Neural progenitor cell (in vitro differentiated cells): ENCODE measurements around the gene TENM3. TPM values are rescaled to one million over a fixed set of nuclear protein-coding genes. Genes with fewer than 3 reads are reported as not detected.
A peak's percentile ranks its signal among the peaks of the same experiment; 100 is the strongest.

Experiments used
- DNase-seq: peaks from one replicate; pipeline ENCODE4 v3.0.0-alpha.2; 2016; ENCODE audit warnings: low spot score
- H2AFZ ChIP-seq: fragments of 200-600 bp; sonication (generic); replicated peaks from 2 replicates; pipeline ENCODE4 v1.6.1; 2016; ENCODE audit warnings: antibody characterized with exemption
- H3F3A ChIP-seq: fragments of 200-600 bp; sonication (generic); 2 replicates; pipeline ENCODE4 v1.6.1; 2016; ENCODE audit warnings: antibody characterized with exemption, low read depth
- H3K27ac ChIP-seq: fragments of 200-600 bp; sonication (generic); 2 replicates; pipeline ENCODE4 v1.5.1; 2016; ENCODE audit warnings: mild to moderate bottlenecking
- H3K27me3 ChIP-seq: fragments of 200-600 bp; sonication (generic); 2 replicates; pipeline ENCODE4 v1.6.1; 2016; ENCODE audit warnings: mild to moderate bottlenecking, moderate library complexity
- H3K36me3 ChIP-seq: fragments of 200-600 bp; sonication (generic); 2 replicates; pipeline ENCODE4 v1.5.1; 2016
- H3K4me1 ChIP-seq: fragments of 200-600 bp; sonication (generic); 2 replicates; pipeline ENCODE4 v1.6.1; 2016; ENCODE audit warnings: mixed run types
- H3K4me2 ChIP-seq: fragments of 200-600 bp; sonication (generic); 2 replicates; pipeline ENCODE4 v1.6.1; 2016
- H3K4me3 ChIP-seq: fragments of 200-600 bp; sonication (generic); 2 replicates; pipeline ENCODE4 v1.5.1; 2016
- H3K79me2 ChIP-seq: fragments of 200-600 bp; sonication (generic); 2 replicates; pipeline ENCODE4 v1.6.1; 2016; ENCODE audit warnings: low read depth
- H3K9ac ChIP-seq: fragments of 200-600 bp; sonication (generic); 2 replicates; pipeline ENCODE4 v1.6.1; 2016
- H3K9me3 ChIP-seq: fragments of 200-600 bp; sonication (generic); 2 replicates; pipeline ENCODE4 v1.5.1; 2016; ENCODE audit warnings: low read depth
- H4K20me1 ChIP-seq: fragments of 200-600 bp; sonication (generic); 2 replicates; pipeline ENCODE4 v1.6.1; 2016; ENCODE audit warnings: low read depth
- H3K27ac Mint-ChIP-seq: 3 replicates; pipeline ENCODE4 v1.8.0; 2021; ENCODE audit warnings: mixed read lengths
- H3K27me3 Mint-ChIP-seq: 2 replicates; pipeline ENCODE4 v1.8.0; 2022; ENCODE audit warnings: low read depth, mild to moderate bottlenecking, inconsistent platforms, moderate library complexity, mixed read lengths; ENCODE audit not compliant: insufficient read depth
- H3K36me3 Mint-ChIP-seq: 3 replicates; pipeline ENCODE4 v1.8.0; 2021; ENCODE audit warnings: mixed read lengths
- H3K4me1 Mint-ChIP-seq: 3 replicates; pipeline ENCODE4 v1.8.0; 2021; ENCODE audit warnings: mixed read lengths
- H3K4me3 Mint-ChIP-seq: 3 replicates; pipeline ENCODE4 v1.8.0; 2021; ENCODE audit warnings: mild to moderate bottlenecking, moderate library complexity, mixed read lengths
- H3K9me3 Mint-ChIP-seq: 3 replicates; pipeline ENCODE4 v1.8.0; 2020; ENCODE audit warnings: mixed read lengths
- EZH2 ChIP-seq: fragments of 200-600 bp; sonication (generic); IDR thresholded peaks from 2 replicates; pipeline ENCODE4 v1.6.1; 2017; ENCODE audit warnings: antibody characterized with exemption, mild to moderate bottlenecking, moderate library complexity
- EZH2phosphoT487 ChIP-seq: fragments of 200-600 bp; sonication (generic); IDR thresholded peaks from 2 replicates; pipeline ENCODE4 v1.6.1; 2017; ENCODE audit warnings: antibody characterized with exemption
- total RNA-seq: library from RNA; depleted of rRNA; stranded (reverse); fragments of >200 nt; gene quantifications from 2 replicates; pipeline ENCODE4 v1.2.3, GENCODE V29; 2015; ENCODE audit warnings: low replicate concordance
- TF ChIP-seq, protein P1 (sequence below): fragments of 200-600 bp; sonication (generic); IDR thresholded peaks from 2 replicates; pipeline ENCODE4 v1.5.1; 2017; ENCODE audit warnings: antibody characterized with exemption, mild to moderate bottlenecking

Gene TENM3
- total RNA-seq, 1 donor from 2014 or later: 78.7 TPM

DNA sequence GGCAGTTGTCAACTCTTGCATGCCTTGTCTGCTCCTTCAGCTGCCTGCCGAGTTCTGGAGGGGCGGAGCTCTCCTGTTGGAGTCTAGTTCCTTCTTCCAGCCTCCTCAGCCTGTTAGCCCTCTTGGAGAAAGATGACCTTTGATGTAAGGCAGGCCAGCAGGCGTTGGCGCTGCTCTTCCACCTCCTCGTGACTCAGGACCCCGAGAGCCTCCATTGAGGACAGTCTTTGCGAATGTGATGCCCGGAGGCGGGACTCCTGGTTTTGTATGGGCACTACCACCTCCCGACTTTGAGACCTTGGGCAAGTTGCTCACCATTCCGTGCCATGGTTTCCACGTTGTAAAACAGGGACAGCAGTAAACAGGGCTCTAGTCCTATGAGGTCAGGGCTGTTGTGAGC is 108.3 kb downstream of the TENM3 start:
- Mint-ChIP-seq H3K4me3 (no peak overlapping the region), H3K27me3 (peaks cover 4% of the 10 kb centered on the region), H3K27ac (peak overlapping the region; percentile 24), H3K9me3 (peaks cover 5% of the 10 kb centered on the region), H3K36me3 (peaks cover 41% of the 10 kb centered on the region), H3K4me1 (peaks cover 16% of the 10 kb centered on the region)
- peaks cover 12% of the 10 kb centered on the region for H3K4me1 ChIP-seq
- H3K4me3 ChIP-seq: no peak overlapping the region
- no peaks in the 10 kb centered on the region for H4K20me1 ChIP-seq
- H3K79me2 ChIP-seq: no peaks in the 10 kb centered on the region
- DNase-seq: peak; percentile 22
- no peak overlapping the region for H2AFZ ChIP-seq
- no peak overlapping the region for H3K27ac ChIP-seq
- H3K9ac ChIP-seq: no peak overlapping the region
- no peaks in the 10 kb centered on the region for H3F3A ChIP-seq
- no peaks in the 10 kb centered on the region for H3K36me3 ChIP-seq
- no peak for TF ChIP-seq EZH2phosphoT487
- no peak overlapping the region for H3K4me2 ChIP-seq
- H3K9me3 ChIP-seq: no peaks in the 10 kb centered on the region
- H3K27me3 ChIP-seq: no peaks in the 10 kb centered on the region

- H3K79me2 ChIP-seq: no peaks in the 10 kb centered on the region
- TF ChIP-seq, protein P1, sequence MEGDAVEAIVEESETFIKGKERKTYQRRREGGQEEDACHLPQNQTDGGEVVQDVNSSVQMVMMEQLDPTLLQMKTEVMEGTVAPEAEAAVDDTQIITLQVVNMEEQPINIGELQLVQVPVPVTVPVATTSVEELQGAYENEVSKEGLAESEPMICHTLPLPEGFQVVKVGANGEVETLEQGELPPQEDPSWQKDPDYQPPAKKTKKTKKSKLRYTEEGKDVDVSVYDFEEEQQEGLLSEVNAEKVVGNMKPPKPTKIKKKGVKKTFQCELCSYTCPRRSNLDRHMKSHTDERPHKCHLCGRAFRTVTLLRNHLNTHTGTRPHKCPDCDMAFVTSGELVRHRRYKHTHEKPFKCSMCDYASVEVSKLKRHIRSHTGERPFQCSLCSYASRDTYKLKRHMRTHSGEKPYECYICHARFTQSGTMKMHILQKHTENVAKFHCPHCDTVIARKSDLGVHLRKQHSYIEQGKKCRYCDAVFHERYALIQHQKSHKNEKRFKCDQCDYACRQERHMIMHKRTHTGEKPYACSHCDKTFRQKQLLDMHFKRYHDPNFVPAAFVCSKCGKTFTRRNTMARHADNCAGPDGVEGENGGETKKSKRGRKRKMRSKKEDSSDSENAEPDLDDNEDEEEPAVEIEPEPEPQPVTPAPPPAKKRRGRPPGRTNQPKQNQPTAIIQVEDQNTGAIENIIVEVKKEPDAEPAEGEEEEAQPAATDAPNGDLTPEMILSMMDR: no peak
- TF ChIP-seq EZH2phosphoT487 (no peak), EZH2 (no peak)
- H3K4me3 ChIP-seq: no peak overlapping the region
- H3K9ac ChIP-seq: no peak overlapping the region
- no peak overlapping the region for H3K27ac ChIP-seq
- H4K20me1 ChIP-seq: no peaks in the 10 kb centered on the region
- Mint-ChIP-seq H3K4me1 (peaks cover 8% of the 10 kb centered on the region), H3K27me3 (peaks cover 4% of the 10 kb centered on the region), H3K36me3 (peaks cover 33% of the 10 kb centered on the region), H3K9me3 (peaks cover 5% of the 10 kb centered on the region), H3K27ac (no peak overlapping the region), H3K4me3 (no peak overlapping the region)
- H3K4me2 ChIP-seq: no peak overlapping the region
- no peaks in the 10 kb centered on the region for H3F3A ChIP-seq
- H3K36me3 ChIP-seq: no peaks in the 10 kb centered on the region
- peaks cover 4% of the 10 kb centered on the region for H3K4me1 ChIP-seq
- DNase-seq: no peak
- no peak overlapping the region for H2AFZ ChIP-seq
- H3K27me3 ChIP-seq: no peaks in the 10 kb centered on the region
- H3K9me3 ChIP-seq: no peaks in the 10 kb centered on the region
Measured at GRCh38 chr4:182354106-182354505, 110.9 kb downstream of the TENM3 start.

- DNase-seq: no peak
- Histone ChIP-seq H3K79me2 (no peaks in the 10 kb centered on the region), H3K4me1 (peaks cover 4% of the 10 kb centered on the region), H4K20me1 (no peaks in the 10 kb centered on the region), H2AFZ (no peak overlapping the region), H3K4me3 (no peak overlapping the region), H3K4me2 (no peak overlapping the region), H3K27ac (no peak overlapping the region), H3F3A (no peaks in the 10 kb centered on the region), H3K27me3 (no peaks in the 10 kb centered on the region), H3K9me3 (no peaks in the 10 kb centered on the region), H3K36me3 (no peaks in the 10 kb centered on the region), H3K9ac (no peak overlapping the region)
- TF ChIP-seq EZH2 (no peak), EZH2phosphoT487 (no peak)
- TF ChIP-seq, protein P1: no peak
- Mint-ChIP-seq H3K27ac (no peak overlapping the region), H3K27me3 (peaks cover 4% of the 10 kb centered on the region), H3K4me1 (peaks cover 8% of the 10 kb centered on the region), H3K36me3 (peaks cover 34% of the 10 kb centered on the region), H3K4me3 (no peak overlapping the region), H3K9me3 (peaks cover 9% of the 10 kb centered on the region)
Measured at GRCh38 chr4:182354867-182355266, 111.7 kb downstream of the TENM3 start.

DNA sequence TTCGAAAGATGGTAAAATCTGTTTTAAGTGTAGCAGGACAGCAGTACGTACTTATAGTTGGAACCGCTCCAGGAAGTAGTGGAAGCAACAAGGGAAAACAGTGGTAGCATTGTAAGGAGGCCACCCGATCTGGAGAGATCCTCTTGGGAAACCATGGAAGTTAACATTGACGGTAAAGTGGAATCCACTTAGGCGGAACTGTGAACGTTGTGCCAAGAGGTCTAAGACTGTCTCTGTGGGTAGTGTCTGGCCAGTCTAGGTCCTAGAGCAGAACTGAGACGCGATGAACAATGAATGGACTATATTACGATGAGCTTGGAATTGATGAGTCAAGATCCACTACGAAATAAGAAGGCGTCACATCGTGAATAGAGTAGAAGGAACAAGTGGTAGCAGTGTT is 124.0 kb downstream of the TENM3 start:
- no peaks in the 10 kb centered on the region for H3K9me3 Mint-ChIP-seq
- Histone ChIP-seq H3K27me3 (no peaks in the 10 kb centered on the region), H3F3A (no peaks in the 10 kb centered on the region), H3K4me3 (no peak overlapping the region), H2AFZ (no peak overlapping the region), H4K20me1 (no peaks in the 10 kb centered on the region), H3K79me2 (no peaks in the 10 kb centered on the region), H3K9ac (no peak overlapping the region), H3K36me3 (no peaks in the 10 kb centered on the region), H3K4me2 (no peak overlapping the region), H3K9me3 (no peaks in the 10 kb centered on the region), H3K27ac (no peak overlapping the region), H3K4me1 (peaks cover 5% of the 10 kb centered on the region)
- no peaks in the 10 kb centered on the region for H3K27me3 Mint-ChIP-seq
- H3K4me3 Mint-ChIP-seq: no peak overlapping the region
- peaks cover 40% of the 10 kb centered on the region for H3K36me3 Mint-ChIP-seq
- H3K27ac Mint-ChIP-seq: no peak overlapping the region
- TF ChIP-seq EZH2phosphoT487: no peak
- TF ChIP-seq, protein P1: no peak
- TF ChIP-seq EZH2: no peak
- DNase-seq: no peak
- H3K4me1 Mint-ChIP-seq: peaks cover 5% of the 10 kb centered on the region
